ENCODE results near the gene LCNL1.

- TF ChIP-seq CTCF (conservative IDR thresholded peaks at IDR 0.05 in 1 of 2, IDR thresholded peaks at IDR 0.05 in 1 of 2; ENCODE audit: extremely low read depth in 1 of 2, insufficient read depth in 1 of 2, low read depth in 1 of 2, low read length in 2 of 2) (no peak), EZH2 (IDR thresholded peaks at IDR 0.05; ENCODE audit: borderline replicate concordance, low read length) (no peak)
Measured at GRCh38 chr9:136994180-136994887, 11.5 kb downstream of the LCNL1 start.

Data from mammary epithelial cell (primary cell).